Measurements from ENCODE around the gene CCT4.
A peak's percentile ranks its signal among the peaks of the same experiment; 100 is the strongest.

The CCT4 gene

GRCh38 chr2:61905372-61906185, 17.1 kb upstream of the CCT4 start, which contains the start of gene COMMD1:
Gene COMMD1 (plus strand): TSS chr2:61905674. CDS start chr2:61905679, 5 bp downstream.
- CTCF ChIA-PET: interaction anchor here (0.5 to 1.4 kb wide), 4 partner anchors 8 to 72 kb away, joined by 3 to 6 read pairs (median 4); no protein-coding TSS in a partner anchor
- Histone ChIP-seq H3K27ac (ENCODE audit: extremely low read depth, low read depth, low read length) (no peak within 1 kb of the TSS; the same call in 1 of the 2 replicates), H3K36me3 (ENCODE audit: control insufficient read depth in 2 of 2, insufficient read depth in 1 of 2, low read length in 2 of 2) (no peaks in the 10 kb centered on the region), H3K9me3 (ENCODE audit: control insufficient read depth, insufficient read depth, low read depth, low read length) (no peaks in the 10 kb centered on the region), H3K4me3 (ENCODE audit: low read depth, low read length) (peak within 1 kb of the TSS; percentile 88), H3K4me1 (ENCODE audit: control insufficient read depth, insufficient read depth, low read length) (peaks cover 3% of the 10 kb centered on the region; the same call in 1 of the 2 replicates)
- POLR2A ChIA-PET: interaction anchor here (0.6 kb wide), 1 partner anchor 17 kb away, joined by 7 read pairs; no protein-coding TSS in a partner anchor
- TF ChIP-seq SP3 (tag by site-specific recombination; IDR thresholded peaks at IDR 0.05) (peak; percentile 82), ZNF692 (tag by site-specific recombination; IDR thresholded peaks at IDR 0.05) (0 out of 2 replicates have a peak, but pooled peaks have one; percentile 23), ZNF16 (tag by site-specific recombination; IDR thresholded peaks at IDR 0.05; ENCODE audit: low read depth) (no peak), ZNF248 (tag by site-specific recombination; IDR thresholded peaks at IDR 0.05) (no peak), ZNF335 (tag by site-specific recombination; conservative IDR thresholded peaks at IDR 0.05) (peak; percentile 92), ZNF202 (tag by site-specific recombination; IDR thresholded peaks at IDR 0.05; ENCODE audit: borderline replicate concordance) (no peak), ZNF48 (tag by site-specific recombination; IDR thresholded peaks at IDR 0.05) (no peak), KLF16 (tag by site-specific recombination; IDR thresholded peaks at IDR 0.05) (peak; percentile 59; the same call in 1 of the 2 replicates), KLF9 (tag by site-specific recombination; IDR thresholded peaks at IDR 0.05; ENCODE audit: low read depth) (peak; percentile 67; the same call in 1 of the 2 replicates), ZNF341 (tag by site-specific recombination; IDR thresholded peaks at IDR 0.05; ENCODE audit: low read depth) (0 out of 2 replicates have a peak, but pooled peaks have one; percentile 15), ZNF658 (tag by site-specific recombination; IDR thresholded peaks at IDR 0.05) (no peak), SP7 (tag by site-specific recombination; IDR thresholded peaks at IDR 0.05) (no peak), ZNF600 (tag by site-specific recombination; IDR thresholded peaks at IDR 0.05) (0 out of 2 replicates have a peak, but pooled peaks have one; percentile 18), MZF1 (tag by site-specific recombination; IDR thresholded peaks at IDR 0.05; ENCODE audit: borderline replicate concordance) (0 out of 2 replicates have a peak, but pooled peaks have one; percentile 16), ZBTB11 (tag by site-specific recombination; conservative IDR thresholded peaks at IDR 0.05; ENCODE audit: low read depth) (no peak), KLF8 (tag by site-specific recombination; IDR thresholded peaks at IDR 0.05) (0 out of 2 replicates have a peak, but pooled peaks have one; percentile 24), ZEB2 (tag by site-specific recombination; IDR thresholded peaks at IDR 0.05) (peak; percentile 15; the same call in 1 of the 2 replicates), ZNF292 (tag by site-specific recombination; IDR thresholded peaks at IDR 0.05; ENCODE audit: borderline replicate concordance, low read depth) (no peak), ZIC2 (tag by site-specific recombination; IDR thresholded peaks at IDR 0.05) (peak; percentile 55), ZNF660 (tag by site-specific recombination; IDR thresholded peaks at IDR 0.05) (peak; percentile 52; the same call in 1 of the 2 replicates), YY2 (tag by site-specific recombination; IDR thresholded peaks at IDR 0.05) (peak; percentile 75), HIC1 (tag by site-specific recombination; IDR thresholded peaks at IDR 0.05) (peak; percentile 76; the same call in 1 of the 2 replicates), PATZ1 (tag by site-specific recombination; IDR thresholded peaks at IDR 0.05) (peak; percentile 48), ZBTB26 (tag by site-specific recombination; optimal IDR thresholded peaks at IDR 0.05) (peak; percentile 21)

All from HEK293 (cell line).